Stimulated activated CD8-positive, alpha-beta memory T cell treated with anti-CD3 and anti-CD28 coated beads, Interleukin-12 subunit alpha, Interleukin-12 subunit beta, amount 100 ng/mL, for 24 hours (primary cell): Measurements from ENCODE around the gene COL27A1.

Experiments
- DNase-seq: peaks from one replicate; pipeline ENCODE4 v3.0.0-alpha.2; 2020; ENCODE audit errors: extremely low read depth

Gene COL27A1

DNA sequence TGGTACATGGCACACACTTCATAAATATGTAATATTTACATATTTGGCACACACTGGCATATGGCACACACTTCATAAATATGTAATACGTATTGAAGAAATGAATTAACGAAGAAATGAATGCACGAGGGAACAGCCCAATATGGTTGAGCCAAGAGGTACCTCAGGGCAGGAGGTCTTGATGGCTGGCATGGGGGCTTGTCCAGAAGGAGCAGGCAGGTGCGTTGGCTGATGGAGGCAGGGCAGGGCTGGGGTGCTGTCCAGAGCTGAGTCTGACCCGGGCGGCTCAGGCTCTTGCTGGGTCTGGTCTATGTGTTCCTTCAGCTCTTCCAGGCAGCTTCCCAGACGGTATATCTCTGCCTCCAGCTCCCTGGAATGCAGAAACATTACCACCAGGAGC is 206.2 kb downstream of the COL27A1 start:
- no peak for DNase-seq
